HL-60 (cell line): ENCODE measurements around the gene WNT4.

ENCODE experiments used
- GABPA ChIP-seq: IDR thresholded peaks from 2 replicates; pipeline ENCODE4 v1.6.1; 2012; ENCODE audit warnings: low read depth
- POLR2AphosphoS5 ChIP-seq: IDR thresholded peaks from 2 replicates; pipeline ENCODE4 v1.6.1; 2012; ENCODE audit warnings: low read depth
- REST ChIP-seq: IDR thresholded peaks from 2 replicates; pipeline ENCODE4 v1.6.1; 2012; ENCODE audit warnings: low read depth; ENCODE audit not compliant: insufficient replicate concordance
- TF ChIP-seq, protein P1 (sequence below): IDR thresholded peaks from one replicate; pipeline ENCODE4 v1.5.1; 2011; ENCODE audit warnings: low read length, control low read depth, inconsistent platforms; ENCODE audit not compliant: insufficient read depth

DNA sequence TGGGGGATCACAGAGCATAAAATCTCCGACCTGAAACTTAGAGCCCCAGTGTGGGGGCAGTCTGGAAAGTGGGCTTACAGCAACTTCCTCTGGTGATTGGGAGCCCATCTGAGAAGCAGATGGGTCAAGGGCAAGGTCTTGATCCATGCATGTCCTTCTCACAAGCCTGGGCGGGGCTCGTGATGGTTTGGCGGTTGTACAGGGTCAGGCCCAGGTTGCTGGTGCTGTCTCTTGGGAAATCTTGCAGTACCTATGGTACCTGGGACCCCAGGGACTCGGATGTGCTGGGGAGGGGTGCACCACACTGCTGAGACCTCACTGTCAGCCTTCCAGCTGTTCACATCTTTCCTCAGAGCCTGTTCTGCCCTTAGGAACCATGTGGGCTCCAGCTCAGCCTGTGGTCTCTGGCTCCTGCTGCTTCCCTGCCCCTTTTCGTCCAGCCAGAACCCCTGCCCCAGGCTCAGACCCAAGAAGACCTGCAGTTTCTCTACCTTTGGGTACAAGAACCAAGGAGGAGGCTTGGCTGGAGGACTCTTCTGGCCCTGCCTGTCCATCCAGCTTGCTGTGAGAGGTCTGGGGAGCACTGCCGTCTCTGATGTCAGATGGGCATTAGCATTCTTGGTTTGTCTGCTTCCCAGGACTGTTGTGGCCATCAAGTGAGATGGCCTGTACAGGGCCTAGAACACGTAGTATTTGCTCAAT, 24.5 kb downstream of the WNT4 start:
- TF ChIP-seq, protein P1, sequence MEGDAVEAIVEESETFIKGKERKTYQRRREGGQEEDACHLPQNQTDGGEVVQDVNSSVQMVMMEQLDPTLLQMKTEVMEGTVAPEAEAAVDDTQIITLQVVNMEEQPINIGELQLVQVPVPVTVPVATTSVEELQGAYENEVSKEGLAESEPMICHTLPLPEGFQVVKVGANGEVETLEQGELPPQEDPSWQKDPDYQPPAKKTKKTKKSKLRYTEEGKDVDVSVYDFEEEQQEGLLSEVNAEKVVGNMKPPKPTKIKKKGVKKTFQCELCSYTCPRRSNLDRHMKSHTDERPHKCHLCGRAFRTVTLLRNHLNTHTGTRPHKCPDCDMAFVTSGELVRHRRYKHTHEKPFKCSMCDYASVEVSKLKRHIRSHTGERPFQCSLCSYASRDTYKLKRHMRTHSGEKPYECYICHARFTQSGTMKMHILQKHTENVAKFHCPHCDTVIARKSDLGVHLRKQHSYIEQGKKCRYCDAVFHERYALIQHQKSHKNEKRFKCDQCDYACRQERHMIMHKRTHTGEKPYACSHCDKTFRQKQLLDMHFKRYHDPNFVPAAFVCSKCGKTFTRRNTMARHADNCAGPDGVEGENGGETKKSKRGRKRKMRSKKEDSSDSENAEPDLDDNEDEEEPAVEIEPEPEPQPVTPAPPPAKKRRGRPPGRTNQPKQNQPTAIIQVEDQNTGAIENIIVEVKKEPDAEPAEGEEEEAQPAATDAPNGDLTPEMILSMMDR, result no peak
- TF ChIP-seq POLR2AphosphoS5 (no peak), REST (no peak), GABPA (no peak)
